Measurements from ENCODE around the gene TEX26. TPM values are rescaled to one million over a fixed set of nuclear protein-coding genes. Genes with fewer than 3 reads are reported as not detected.

The TEX26 gene
- total and polyA plus RNA-seq, 4 donors, result 0.08 to 0.31 TPM; not detected in 2

GRCh38 chr13:30918662-30919405 lies 13.6 kb upstream of the TEX26 start:
- Histone ChIP-seq H3K36me3 (ENCODE audit: control insufficient read depth in 4 of 4, insufficient read depth in 3 of 4, low read depth in 1 of 4, low read length in 3 of 4) (no peaks in the 10 kb centered on the region), H3K9ac (ENCODE audit: low read depth in 1 of 2, low read length in 2 of 2) (no peak overlapping the region), H3K4me1 (ENCODE audit: control insufficient read depth in 4 of 4, insufficient read depth in 4 of 4, low read length in 3 of 4) (no peaks in the 10 kb centered on the region), H3K4me3 (ENCODE audit: low read depth in 1 of 3, low read length in 3 of 3) (no peak overlapping the region), H3K27me3 (ENCODE audit: control insufficient read depth in 4 of 4, insufficient read depth in 4 of 4, low read length in 3 of 4) (peaks cover 0 to 3% (median 0%) of the 10 kb centered on the region in 4 donors), H3K27ac (ENCODE audit: low read depth in 1 of 2, low read length in 2 of 2) (no peak overlapping the region), H3K9me3 (ENCODE audit: control insufficient read depth in 4 of 4, low read length in 3 of 4) (no peaks in the 10 kb centered on the region)
- WGBS, result 83% methylated on average over 6 of the region's 6 CpGs
- DNase-seq (ENCODE audit: low spot score), result no peak
- no peak for TF ChIP-seq MAX (IDR thresholded peaks at IDR 0.05)
- no peak for TF ChIP-seq TAF1 (conservative IDR thresholded peaks at IDR 0.05)
- no peak for TF ChIP-seq RXRA (IDR thresholded peaks at IDR 0.05)
- TF ChIP-seq FOXA2 (IDR thresholded peaks at IDR 0.05), result no peak
- TF ChIP-seq CTCF (IDR thresholded peaks at IDR 0.05; ENCODE audit: low read depth, low read length, missing input control), result no peak
- TF ChIP-seq HNF4G (IDR thresholded peaks at IDR 0.05), result no peak
- no peak for TF ChIP-seq GABPA (IDR thresholded peaks at IDR 0.05 in 1 of 2, conservative IDR thresholded peaks at IDR 0.05 in 1 of 2)
- TF ChIP-seq JUND (IDR thresholded peaks at IDR 0.05), result no peak
- TF ChIP-seq FOXA1 (IDR thresholded peaks at IDR 0.05), result no peak
- no peak for TF ChIP-seq NR2F2 (IDR thresholded peaks at IDR 0.05)
- no peak for TF ChIP-seq RAD21 (IDR thresholded peaks at IDR 0.05)
- no peak for TF ChIP-seq ATF3 (IDR thresholded peaks at IDR 0.05)
- no peak for TF ChIP-seq REST (IDR thresholded peaks at IDR 0.05)
- TF ChIP-seq YY1 (IDR thresholded peaks at IDR 0.05), result no peak
- no peak for TF ChIP-seq HNF4A (conservative IDR thresholded peaks at IDR 0.05)
- TF ChIP-seq EGR1 (IDR thresholded peaks at IDR 0.05; ENCODE audit: low read depth in 2 of 2), result no peak
- TF ChIP-seq SP1 (IDR thresholded peaks at IDR 0.05), result no peak

Data from liver (tissue), 9 donors.